GM18951 (cell line): ENCODE measurements around the gene MRPL50.

Source experiments
- POLR2A ChIP-seq: IDR thresholded peaks from 4 replicates; pipeline ENCODE4 v1.6.1; 2011; ENCODE audit warnings: mild to moderate bottlenecking; ENCODE audit not compliant: insufficient read length, insufficient read depth; ENCODE audit errors: extremely low read depth
- in situ Hi-C: fragments of 300-500 bp; cut with MboI; formaldehyde crosslinking; loops from one replicate; pipeline ENCODE4 v1.12.0; 2022; ENCODE audit warnings: low sequenced_read_pairs, mixed read lengths, inconsistent platforms; ENCODE audit not compliant: unreplicated experiment

Gene MRPL50

GRCh38 chr9:101354765-101355708 is 43.4 kb downstream of the MRPL50 start:
- in situ Hi-C loops: no loop called here
- no peak for TF ChIP-seq POLR2A

GRCh38 chr9:101354143-101354764 is 44.2 kb downstream of the MRPL50 start:
- no peak for TF ChIP-seq POLR2A
- in situ Hi-C loops: no loop called here

GRCh38 chr9:101353683-101354082 is 44.7 kb downstream of the MRPL50 start:
- TF ChIP-seq POLR2A: no peak
- in situ Hi-C loops: no loop called here

- TF ChIP-seq POLR2A: no peak
- in situ Hi-C loops: no loop called here
Observed at GRCh38 chr9:101352892-101353463, 45.4 kb downstream of the MRPL50 start.

- TF ChIP-seq POLR2A: no peak
- in situ Hi-C loops: no loop called here
Observed at GRCh38 chr9:101350285-101350684, 48.1 kb downstream of the MRPL50 start.

GRCh38 chr9:101342595-101342994 is 55.8 kb downstream of the MRPL50 start:
- in situ Hi-C loops: no loop called here
- no peak for TF ChIP-seq POLR2A

- TF ChIP-seq POLR2A: no peak
- in situ Hi-C loops: no loop called here
Observed at GRCh38 chr9:101341958-101342357, 56.5 kb downstream of the MRPL50 start.
